Smooth muscle cell (in vitro differentiated cells): ENCODE results near the gene PKD1. TPM values are rescaled to one million over a fixed set of nuclear protein-coding genes. Genes with fewer than 3 reads are reported as not detected.

ENCODE experiments used
- DNase-seq: peaks from one replicate; lab custom pipeline; 2025; ENCODE audit not compliant: unreplicated experiment; lab: John Stamatoyannopoulos, UW
- H2AFZ ChIP-seq: fragments of 200-600 bp; sonication (generic); 2 replicates; pipeline ENCODE4 v1.6.0; 2016; ENCODE audit warnings: antibody characterized with exemption, low read depth, mild to moderate bottlenecking
- H3F3A ChIP-seq: fragments of 200-600 bp; sonication (generic); 2 replicates; pipeline ENCODE4 v1.6.0; 2017; ENCODE audit warnings: antibody characterized with exemption, low read depth
- H3K27ac ChIP-seq: fragments of 200-600 bp; sonication (generic); 2 replicates; pipeline ENCODE4 v1.5.1; 2016; ENCODE audit warnings: low read depth, mild to moderate bottlenecking
- H3K27me3 ChIP-seq: fragments of 200-600 bp; sonication (generic); 2 replicates; pipeline ENCODE4 v1.6.1; 2016; ENCODE audit warnings: low read depth, mild to moderate bottlenecking
- H3K36me3 ChIP-seq: fragments of 200-600 bp; sonication (generic); 2 replicates; pipeline ENCODE4 v1.5.1; 2016; ENCODE audit warnings: low read depth
- H3K4me1 ChIP-seq: fragments of 200-600 bp; sonication (generic); 2 replicates; pipeline ENCODE4 v1.5.1; 2016; ENCODE audit warnings: low read depth
- H3K4me2 ChIP-seq: fragments of 200-600 bp; sonication (generic); 2 replicates; pipeline ENCODE4 v1.6.0; 2016; ENCODE audit warnings: mild to moderate bottlenecking
- H3K4me3 ChIP-seq: fragments of 200-600 bp; sonication (generic); 2 replicates; pipeline ENCODE4 v1.5.1; 2016; ENCODE audit warnings: mild to moderate bottlenecking
- H3K79me2 ChIP-seq: fragments of 200-600 bp; sonication (generic); 2 replicates; pipeline ENCODE4 v1.6.0; 2016; ENCODE audit warnings: low read depth, mild to moderate bottlenecking
- H3K9ac ChIP-seq: fragments of 200-600 bp; sonication (generic); 2 replicates; pipeline ENCODE4 v1.6.0; 2016; ENCODE audit warnings: low read depth
- H3K9me3 ChIP-seq: fragments of 200-600 bp; sonication (generic); replicated peaks from 2 replicates; pipeline ENCODE4 v1.5.1; 2016; ENCODE audit warnings: low read depth
- H4K20me1 ChIP-seq: fragments of 200-600 bp; sonication (generic); 2 replicates; pipeline ENCODE4 v1.6.0; 2016; ENCODE audit warnings: low read depth
- CTCF ChIP-seq: fragments of 200-600 bp; sonication (generic); IDR thresholded peaks from 2 replicates; pipeline ENCODE4 v1.5.1; 2017; ENCODE audit warnings: borderline replicate concordance, mild to moderate bottlenecking, antibody characterized with exemption; ENCODE audit not compliant: insufficient read depth, poor library complexity, severe bottlenecking
- WGBS: methylation state at CpG from one replicate; pipeline ENCODE4 v1.1.7; 2016; ENCODE audit warnings: low lambda C conversion rate; 5-methylcytosine and 5-hydroxymethylcytosine counted together
- polyA plus RNA-seq: library from polyadenylated mRNA; unstranded; fragments of >200 nt; fragmentation: Nextera tagmentation; extraction: Ambion mirVana; gene quantifications from 2 replicates; pipeline ENCODE4 v1.2.1, GENCODE V29; 2016
- total RNA-seq: library from RNA; depleted of rRNA; stranded (reverse); fragments of >200 nt; gene quantifications from 2 replicates; pipeline ENCODE4 v1.2.3, GENCODE V29; 2014

Gene PKD1
- total and polyA plus RNA-seq, 2 experiments from 2014 or later, result 47.9 to 70.1 TPM

- Histone ChIP-seq H2AFZ (no peak overlapping the region), H3F3A (no peaks in the 10 kb centered on the region), H3K79me2 (no peaks in the 10 kb centered on the region), H3K27me3 (no peaks in the 10 kb centered on the region), H3K9me3 (no peaks in the 10 kb centered on the region), H3K4me1 (no peaks in the 10 kb centered on the region), H4K20me1 (no peaks in the 10 kb centered on the region), H3K9ac (no peak overlapping the region), H3K27ac (no peak overlapping the region), H3K4me3 (no peak overlapping the region), H3K36me3 (no peaks in the 10 kb centered on the region), H3K4me2 (no peak overlapping the region)
- DNase-seq, result no peak
- TF ChIP-seq CTCF, result no peak
- 97% methylated on average over 18 of the region's 18 CpGs for WGBS
Measured at GRCh38 chr16:2177101-2177500, 41.4 kb upstream of the PKD1 start.

- no peaks in the 10 kb centered on the region for H3K4me1 ChIP-seq
- H3K9me3 ChIP-seq, result no peaks in the 10 kb centered on the region
- TF ChIP-seq CTCF, result no peak
- H3K36me3 ChIP-seq, result no peaks in the 10 kb centered on the region
- H2AFZ ChIP-seq, result no peak overlapping the region
- no peaks in the 10 kb centered on the region for H3K27me3 ChIP-seq
- H3K4me2 ChIP-seq, result no peak overlapping the region
- no peaks in the 10 kb centered on the region for H3K79me2 ChIP-seq
- no peaks in the 10 kb centered on the region for H4K20me1 ChIP-seq
- no peak overlapping the region for H3K9ac ChIP-seq
- DNase-seq, result no peak
- H3F3A ChIP-seq, result no peaks in the 10 kb centered on the region
- H3K27ac ChIP-seq, result no peak overlapping the region
- no peak overlapping the region for H3K4me3 ChIP-seq
- WGBS, result 98% methylated on average over 23 of the region's 23 CpGs
Measured at GRCh38 chr16:2176047-2176446, 40.3 kb upstream of the PKD1 start.

GRCh38 chr16:2175454-2175853 is 39.8 kb upstream of the PKD1 start:
- Histone ChIP-seq H3K9me3 (no peaks in the 10 kb centered on the region), H3K79me2 (no peaks in the 10 kb centered on the region), H3K4me2 (no peak overlapping the region), H3K27ac (no peak overlapping the region), H4K20me1 (no peaks in the 10 kb centered on the region), H3K36me3 (no peaks in the 10 kb centered on the region), H3K27me3 (no peaks in the 10 kb centered on the region), H3K4me3 (no peak overlapping the region), H3K9ac (no peak overlapping the region), H3K4me1 (no peaks in the 10 kb centered on the region), H3F3A (no peaks in the 10 kb centered on the region), H2AFZ (no peak overlapping the region)
- DNase-seq, result no peak
- 96% methylated on average over 10 of the region's 10 CpGs for WGBS
- no peak for TF ChIP-seq CTCF

GRCh38 chr16:2174396-2175131 is 38.9 kb upstream of the PKD1 start:
- H3K27me3 ChIP-seq, result no peaks in the 10 kb centered on the region
- no peaks in the 10 kb centered on the region for H3K79me2 ChIP-seq
- H3K9ac ChIP-seq, result no peak overlapping the region
- no peak overlapping the region for H3K27ac ChIP-seq
- DNase-seq, result no peak
- H3K4me3 ChIP-seq, result no peak overlapping the region
- no peaks in the 10 kb centered on the region for H3K36me3 ChIP-seq
- H4K20me1 ChIP-seq, result peaks cover 5% of the 10 kb centered on the region
- no peaks in the 10 kb centered on the region for H3K4me1 ChIP-seq
- H2AFZ ChIP-seq, result no peak overlapping the region
- 92% methylated on average over 21 of the region's 21 CpGs for WGBS
- H3K4me2 ChIP-seq, result no peak overlapping the region
- TF ChIP-seq CTCF, result no peak
- H3F3A ChIP-seq, result no peaks in the 10 kb centered on the region
- H3K9me3 ChIP-seq, result no peaks in the 10 kb centered on the region
